Fibroblast of lung (primary cell): ENCODE data around the gene TTC21B. TPM values are rescaled to one million over a fixed set of nuclear protein-coding genes. Genes with fewer than 3 reads are reported as not detected.
"Not testable (repeated sequence)": the region's sequence is repeated elsewhere in the genome, so short reads cannot be mapped to it uniquely, and the experiment has no call there.

ENCODE experiments used
- DNase-seq, 2 donors: peaks; one replicate each; pipeline versions ENCODE4 v3.0.0 to v3.0.0-alpha.2; 2010; ENCODE audit warnings: low read depth in 2 of 2
- H2AFZ ChIP-seq: 2 replicates; pipeline ENCODE4 v1.5.1; 2012; ENCODE audit warnings: low read length, control low read depth, inconsistent platforms
- H3K27ac ChIP-seq: 2 replicates; pipeline ENCODE4 v1.5.1; 2011; ENCODE audit warnings: low read length, control low read depth; ENCODE audit not compliant: insufficient read depth
- H3K27me3 ChIP-seq: 2 replicates; pipeline ENCODE4 v1.5.1; 2011; ENCODE audit warnings: mild to moderate bottlenecking, low read length; ENCODE audit not compliant: control insufficient read depth, insufficient read depth
- H3K36me3 ChIP-seq: 2 replicates; pipeline ENCODE4 v1.5.1; 2011; ENCODE audit warnings: low read length; ENCODE audit not compliant: control insufficient read depth, insufficient read depth
- H3K4me1 ChIP-seq: 2 replicates; pipeline ENCODE4 v1.5.1; 2011; ENCODE audit warnings: low read length; ENCODE audit not compliant: control insufficient read depth, insufficient read depth; ENCODE audit errors: extremely low read depth
- H3K4me2 ChIP-seq: 2 replicates; pipeline ENCODE4 v1.5.1; 2011; ENCODE audit warnings: low read length, control low read depth; ENCODE audit not compliant: insufficient read depth; ENCODE audit errors: extremely low read depth
- H3K4me3 ChIP-seq, 4 experiments: fragments of 200-600 bp in 1 of 4; sonication (generic) in 1 of 4; replicated peaks in 1 of 4; 2 replicates each; pipeline ENCODE4 v1.5.1; 2011 to 2016; ENCODE audit warnings: low read length in 4 of 4, low read depth in 3 of 4, mild to moderate bottlenecking in 3 of 4, control low read depth in 2 of 4, inconsistent platforms in 1 of 4, mixed read lengths in 1 of 4; ENCODE audit not compliant: insufficient read depth in 1 of 4; ENCODE audit errors: control extremely low read depth in 1 of 4
- H3K79me2 ChIP-seq: 2 replicates; pipeline ENCODE4 v1.5.1; 2012; ENCODE audit warnings: mild to moderate bottlenecking, low read length, inconsistent platforms; ENCODE audit not compliant: control insufficient read depth, insufficient read depth
- H3K9ac ChIP-seq: 2 replicates; pipeline ENCODE4 v1.5.1; 2011; ENCODE audit warnings: mild to moderate bottlenecking, low read length, control low read depth; ENCODE audit not compliant: insufficient read depth
- H3K9me3 ChIP-seq: 2 replicates; pipeline ENCODE4 v1.5.1; 2012; ENCODE audit warnings: low read depth, low read length; ENCODE audit not compliant: control insufficient read depth, insufficient read depth
- H4K20me1 ChIP-seq: 2 replicates; pipeline ENCODE4 v1.5.1; 2011; ENCODE audit warnings: low read length; ENCODE audit not compliant: control insufficient read depth, insufficient read depth; ENCODE audit errors: extremely low read depth
- EZH2 ChIP-seq: IDR thresholded peaks from 2 replicates; pipeline ENCODE4 v1.5.1; 2012; ENCODE audit warnings: low read length, control low read depth, mild to moderate bottlenecking; ENCODE audit errors: missing control alignments
- polyA plus RNA-seq, 2 donors: library from polyadenylated mRNA; depleted of rRNA in 1 of 2; stranded (reverse) in 1 of 2; unstranded in 1 of 2; fragments of >200 nt; gene quantifications; 2 replicates each; pipeline ENCODE4 v1.2.1, GENCODE V29; 2011 to 2012; ENCODE audit warnings: missing spikeins in 1 of 2
- total RNA-seq: library from RNA; depleted of rRNA; stranded (reverse); fragments of >200 nt; gene quantifications from 2 replicates; pipeline ENCODE4 v1.2.1, GENCODE V29; 2014
- TF ChIP-seq, protein P1 (sequence below), 2 donors: IDR thresholded peaks in 1 of 2; conservative IDR thresholded peaks in 1 of 2; 1 replicate in 1 of 2; 2 replicates in 1 of 2; pipeline ENCODE4 v1.5.1; 2011 to 2012; ENCODE audit warnings: low read length in 2 of 2, control low read depth in 1 of 2, inconsistent platforms in 1 of 2, low read depth in 1 of 2, mild to moderate bottlenecking in 1 of 2

The TTC21B gene
- total and polyA plus RNA-seq, 2 donors (not counting 1 experiment from before 2014, with no cell fraction given): 6.3 to 28.6 TPM

DNA sequence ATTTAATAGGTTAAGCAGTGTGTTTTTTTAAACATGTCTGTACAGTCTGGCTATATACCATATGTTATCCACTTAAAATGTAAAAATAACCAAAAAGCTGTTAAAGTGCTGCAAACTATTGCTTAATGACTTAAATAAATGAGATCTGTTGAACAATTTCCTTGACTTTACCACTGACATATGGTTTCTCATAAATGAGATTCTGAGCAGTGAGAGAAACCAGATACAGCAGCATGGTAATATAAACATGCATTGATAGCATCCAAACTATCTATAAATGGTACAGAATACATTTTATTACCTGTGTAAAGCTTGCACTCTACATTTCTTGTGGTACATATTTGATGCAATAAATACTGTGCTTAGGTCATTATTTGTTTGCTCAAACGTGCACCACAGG is 36.3 kb upstream of the TTC21B start:
- Histone ChIP-seq H2AFZ (no peak overlapping the region), H3K4me1 (no peaks in the 10 kb centered on the region), H3K79me2 (no peaks in the 10 kb centered on the region), H3K4me2 (no peak overlapping the region), H4K20me1 (no peaks in the 10 kb centered on the region), H3K27ac (no peak overlapping the region), H3K27me3 (no peaks in the 10 kb centered on the region), H3K9me3 (no peaks in the 10 kb centered on the region), H3K4me3 (no peak overlapping the region), H3K36me3 (no peaks in the 10 kb centered on the region), H3K9ac (no peak overlapping the region)
- TF ChIP-seq EZH2: no peak
- TF ChIP-seq, protein P1, sequence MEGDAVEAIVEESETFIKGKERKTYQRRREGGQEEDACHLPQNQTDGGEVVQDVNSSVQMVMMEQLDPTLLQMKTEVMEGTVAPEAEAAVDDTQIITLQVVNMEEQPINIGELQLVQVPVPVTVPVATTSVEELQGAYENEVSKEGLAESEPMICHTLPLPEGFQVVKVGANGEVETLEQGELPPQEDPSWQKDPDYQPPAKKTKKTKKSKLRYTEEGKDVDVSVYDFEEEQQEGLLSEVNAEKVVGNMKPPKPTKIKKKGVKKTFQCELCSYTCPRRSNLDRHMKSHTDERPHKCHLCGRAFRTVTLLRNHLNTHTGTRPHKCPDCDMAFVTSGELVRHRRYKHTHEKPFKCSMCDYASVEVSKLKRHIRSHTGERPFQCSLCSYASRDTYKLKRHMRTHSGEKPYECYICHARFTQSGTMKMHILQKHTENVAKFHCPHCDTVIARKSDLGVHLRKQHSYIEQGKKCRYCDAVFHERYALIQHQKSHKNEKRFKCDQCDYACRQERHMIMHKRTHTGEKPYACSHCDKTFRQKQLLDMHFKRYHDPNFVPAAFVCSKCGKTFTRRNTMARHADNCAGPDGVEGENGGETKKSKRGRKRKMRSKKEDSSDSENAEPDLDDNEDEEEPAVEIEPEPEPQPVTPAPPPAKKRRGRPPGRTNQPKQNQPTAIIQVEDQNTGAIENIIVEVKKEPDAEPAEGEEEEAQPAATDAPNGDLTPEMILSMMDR (conservative IDR thresholded peaks at IDR 0.05 in 1 of 2, IDR thresholded peaks at IDR 0.05 in 1 of 2; ENCODE audit: low read depth in 1 of 2, low read length in 2 of 2): no peak
- no peak for DNase-seq

GRCh38 chr2:165985120-165985519 is 31.5 kb upstream of the TTC21B start:
- Histone ChIP-seq H2AFZ (no peak overlapping the region), H3K27me3 (no peaks in the 10 kb centered on the region), H3K79me2 (no peaks in the 10 kb centered on the region), H4K20me1 (no peaks in the 10 kb centered on the region), H3K9me3 (no peaks in the 10 kb centered on the region), H3K4me2 (no peak overlapping the region), H3K4me1 (no peaks in the 10 kb centered on the region), H3K4me3 (no peak overlapping the region), H3K36me3 (no peaks in the 10 kb centered on the region), H3K27ac (no peak overlapping the region), H3K9ac (no peak overlapping the region)
- TF ChIP-seq, protein P1 (conservative IDR thresholded peaks at IDR 0.05 in 1 of 2, IDR thresholded peaks at IDR 0.05 in 1 of 2; ENCODE audit: low read depth in 1 of 2, low read length in 2 of 2): no peak
- no peak for TF ChIP-seq EZH2
- no peak for DNase-seq

- H3K36me3 ChIP-seq, H3K27ac ChIP-seq, H3K4me1 ChIP-seq, H2AFZ ChIP-seq, H3K79me2 ChIP-seq, H4K20me1 ChIP-seq, H3K9ac ChIP-seq, H3K9me3 ChIP-seq, H3K27me3 ChIP-seq, H3K4me2 ChIP-seq, H3K4me3 ChIP-seq, DNase-seq: not testable (repeated sequence)
These were observed 18.6 kb upstream of the TTC21B start for GRCh38 chr2:165972161-165972560.
